ENCODE measurements around the gene SLC37A1.

Gene SLC37A1

DNA sequence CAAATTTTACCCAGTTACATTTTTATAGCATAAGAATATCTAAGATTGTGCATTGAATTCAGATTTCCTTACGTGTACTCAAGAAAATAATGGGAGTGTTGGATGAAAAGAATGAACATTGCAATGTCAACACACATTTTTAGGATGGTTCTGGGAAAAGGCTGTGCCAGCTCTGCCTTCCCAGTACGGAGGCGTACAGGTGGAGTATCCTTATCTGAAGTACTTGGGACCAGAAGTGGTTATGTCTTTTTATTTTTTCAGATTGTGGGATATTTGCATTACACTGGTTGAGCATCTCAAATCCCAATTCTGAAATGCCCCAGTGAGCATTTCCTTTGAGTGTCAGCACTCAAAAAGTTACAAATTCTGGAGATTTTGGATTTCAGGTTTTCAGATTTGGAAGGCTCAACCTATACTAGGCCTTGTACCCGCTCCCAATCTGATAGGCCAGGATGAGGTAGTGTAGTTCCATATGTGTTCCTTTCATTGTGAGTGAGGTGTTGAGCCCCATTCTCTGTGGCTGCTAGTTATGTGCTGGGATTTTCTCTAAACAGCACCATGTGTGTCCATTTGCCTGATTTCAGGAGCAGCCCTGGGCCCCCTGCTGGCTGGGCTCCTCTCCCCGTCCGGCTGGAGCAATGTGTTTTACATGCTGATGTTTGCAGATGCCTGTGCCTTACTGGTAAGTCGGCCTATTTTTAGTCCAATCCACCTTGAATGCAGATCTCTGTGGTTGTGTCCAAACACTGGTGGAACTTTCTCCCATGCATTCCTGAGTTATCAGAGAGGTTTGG, 60.8 kb downstream of the SLC37A1 start:
- no peak for DNase-seq (ENCODE audit: low read depth in 2 of 2)

- no peak for DNase-seq (ENCODE audit: low read depth in 2 of 2)
These were observed 61.5 kb downstream of the SLC37A1 start for GRCh38 chr21:42575111-42575510.

DNA sequence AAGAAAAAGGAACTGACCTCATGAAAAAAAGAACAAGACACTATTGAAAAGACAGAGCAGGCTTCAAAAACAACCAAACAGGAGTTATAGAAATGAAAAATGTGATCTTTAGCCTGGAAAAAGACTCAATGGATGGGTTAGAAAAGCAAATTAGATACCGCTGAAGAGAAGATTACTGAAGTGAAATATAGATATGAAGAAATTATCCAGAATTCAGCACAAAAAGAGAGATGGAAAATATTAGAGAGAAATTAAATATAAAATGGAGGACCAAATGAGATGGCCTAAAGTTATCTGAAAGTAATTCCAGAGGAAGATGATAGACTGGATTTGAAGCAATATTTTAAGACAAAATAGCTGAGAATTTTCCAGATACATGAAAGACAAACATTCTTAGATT, 63.0 kb downstream of the SLC37A1 start:
- DNase-seq (ENCODE audit: low read depth in 2 of 2), result no peak

DNA sequence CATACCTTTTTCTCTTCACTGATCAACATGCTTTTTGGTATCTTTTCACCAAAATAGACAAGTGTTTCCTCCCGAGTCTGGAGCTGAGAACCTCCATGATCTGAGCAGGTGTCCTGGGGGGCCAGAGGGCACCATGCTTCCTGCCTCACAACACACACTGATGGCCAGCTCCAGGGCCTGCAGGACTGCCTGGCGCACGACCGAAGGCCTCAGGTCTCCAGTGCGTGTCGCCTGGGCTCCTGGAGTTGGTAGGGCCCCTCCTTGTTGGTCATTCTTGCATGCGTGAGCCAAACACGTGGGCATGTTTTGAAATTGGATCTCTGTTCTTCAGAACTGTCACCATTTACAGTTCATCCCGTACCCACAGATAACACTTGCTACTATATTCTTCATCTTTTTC, 64.4 kb downstream of the SLC37A1 start:
- DNase-seq (ENCODE audit: low read depth in 2 of 2), result no peak

DNA sequence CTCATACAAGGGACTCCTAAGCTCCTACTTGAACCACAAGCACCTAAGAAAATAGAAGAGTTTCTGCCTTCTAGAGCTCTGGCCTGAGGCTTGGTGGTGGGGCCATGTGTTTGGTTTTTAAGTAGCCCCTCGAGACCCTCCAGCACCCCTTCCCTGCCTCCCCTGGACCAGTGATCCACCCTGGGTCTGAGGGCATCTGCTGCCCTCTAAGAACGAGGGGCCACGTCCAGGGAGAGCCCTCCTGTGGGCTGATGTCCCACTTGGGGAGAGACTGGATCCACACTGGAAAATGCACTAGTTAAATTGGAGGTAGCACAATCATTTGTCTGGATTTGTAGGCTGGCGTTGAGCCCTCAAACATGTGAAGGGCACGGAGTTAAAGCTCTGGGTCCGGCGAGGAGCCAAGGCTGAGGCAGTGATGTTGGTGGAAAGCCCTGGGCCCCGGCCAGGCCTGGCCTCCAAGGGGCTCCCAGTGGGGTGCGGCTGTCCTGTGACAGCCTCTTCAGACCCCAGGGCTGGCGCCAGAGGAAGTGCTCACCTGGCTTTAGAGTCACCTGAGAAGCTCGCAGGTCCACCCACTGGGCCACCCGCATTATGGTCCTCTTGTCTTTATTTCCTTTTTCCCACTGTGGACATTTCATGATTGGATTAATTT, 65.2 kb downstream of the SLC37A1 start:
- no peak for DNase-seq (ENCODE audit: low read depth in 2 of 2)

- no peak for DNase-seq (ENCODE audit: low read depth in 2 of 2)
These were observed 65.9 kb downstream of the SLC37A1 start for GRCh38 chr21:42579456-42580075.

- no peak for DNase-seq (ENCODE audit: low read depth in 2 of 2)
These were observed 66.6 kb downstream of the SLC37A1 start for GRCh38 chr21:42580076-42580792.

DNA sequence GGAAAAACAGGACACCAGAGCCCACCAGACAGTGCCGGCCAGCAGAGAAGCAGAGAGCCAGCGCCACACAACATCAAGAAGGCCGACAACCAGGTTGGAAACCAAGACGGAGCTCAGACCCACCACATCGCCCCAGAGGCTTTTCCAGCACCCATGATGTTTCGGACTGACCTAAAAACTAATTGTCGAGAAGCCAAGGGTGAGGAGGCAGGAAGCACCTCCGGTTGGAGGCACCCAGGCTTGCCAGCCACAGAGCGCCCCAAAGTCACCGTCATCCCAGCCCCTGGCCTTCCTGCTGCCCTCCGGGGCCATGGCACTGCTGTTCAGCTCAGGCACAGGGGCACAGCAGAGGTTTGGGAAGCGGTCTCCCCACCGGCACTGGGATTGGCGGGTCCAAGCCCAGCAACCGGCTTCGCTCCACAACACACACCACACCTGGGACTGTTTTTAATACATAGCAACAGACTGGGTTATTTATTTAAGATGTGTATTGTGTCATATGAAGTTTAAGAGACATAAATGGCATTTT, 67.2 kb downstream of the SLC37A1 start:
- DNase-seq (ENCODE audit: low read depth in 2 of 2), result no peak

DNA sequence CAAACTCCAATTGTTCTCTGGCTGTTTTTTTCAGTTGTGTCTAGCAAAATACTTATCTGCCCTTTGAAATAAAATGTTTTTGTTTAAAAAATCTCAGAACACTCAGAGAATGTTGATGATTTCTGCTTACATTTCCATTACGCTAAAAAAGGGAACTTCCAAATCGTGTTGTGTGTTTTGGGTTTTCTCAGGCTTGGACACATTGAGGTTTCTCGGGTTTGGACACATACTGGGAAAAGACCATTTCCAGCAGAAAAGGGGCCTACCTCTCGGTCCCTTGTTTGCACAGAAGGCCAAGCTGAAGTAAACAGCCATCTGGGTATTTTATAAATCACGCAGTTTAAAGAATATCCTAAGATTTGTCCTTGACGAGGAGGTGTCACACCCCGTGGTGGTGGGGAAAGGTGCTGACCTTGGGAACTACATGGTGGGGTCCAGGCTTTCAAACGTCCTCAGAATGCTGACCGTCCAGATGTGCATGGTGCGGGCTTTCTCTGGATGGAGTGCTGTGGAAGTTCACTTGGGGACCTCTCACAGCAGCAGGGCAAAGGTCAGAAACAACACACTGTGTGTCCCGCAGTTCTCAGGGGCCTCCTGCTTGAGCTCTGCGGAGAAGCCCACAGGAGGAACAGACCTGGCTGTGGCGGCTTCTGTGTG, 67.8 kb downstream of the SLC37A1 start:
- no peak for DNase-seq (ENCODE audit: low read depth in 2 of 2)

- no peak for DNase-seq (ENCODE audit: low read depth in 2 of 2)
These were observed 68.5 kb downstream of the SLC37A1 start for GRCh38 chr21:42581993-42582786.

- no peak for DNase-seq (ENCODE audit: low read depth in 2 of 2)
These were observed 69.3 kb downstream of the SLC37A1 start for GRCh38 chr21:42582787-42583476.

DNA sequence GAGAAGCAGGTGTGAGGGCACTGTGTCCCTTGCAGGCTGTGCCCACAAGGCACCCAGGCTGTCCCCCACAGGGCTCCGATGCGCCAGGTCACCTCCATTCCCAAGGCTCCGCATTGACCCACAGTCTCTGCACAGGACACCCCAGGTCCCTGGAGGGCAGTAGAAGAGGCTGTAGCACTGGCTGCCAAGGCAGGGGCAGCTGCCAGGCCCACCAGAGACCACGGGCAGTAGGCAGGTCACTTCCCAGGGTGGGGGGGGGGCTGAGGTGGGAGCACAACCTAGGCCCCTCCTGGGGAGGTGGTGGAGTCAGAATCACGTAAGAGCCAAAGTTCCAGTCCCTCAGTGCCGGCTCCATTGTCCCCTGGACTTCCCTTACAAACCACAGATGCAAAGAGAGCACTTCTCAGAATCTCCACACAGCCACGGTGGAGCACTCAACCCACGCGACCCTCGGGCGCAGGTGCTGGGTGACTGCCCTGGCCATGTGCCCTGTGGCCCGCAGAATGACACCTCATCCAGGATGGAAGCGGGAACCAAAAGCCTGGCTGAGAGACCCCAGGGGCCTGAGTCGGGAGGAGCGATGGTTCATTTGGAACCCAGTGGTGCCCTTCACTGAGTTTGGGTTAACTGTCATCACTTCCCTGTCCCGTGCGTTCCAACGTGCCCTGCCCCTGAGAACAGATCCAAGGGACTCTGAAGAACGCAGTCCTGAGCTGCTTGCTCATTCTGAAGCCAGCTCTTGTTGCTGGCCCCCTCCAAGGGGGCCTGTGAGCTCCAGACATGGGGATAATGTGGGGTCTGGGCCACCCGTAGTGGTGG, 70.0 kb downstream of the SLC37A1 start:
- no peak for DNase-seq (ENCODE audit: low read depth in 2 of 2)

GRCh38 chr21:42584296-42584641, 70.6 kb downstream of the SLC37A1 start:
- no peak for DNase-seq (ENCODE audit: low read depth in 2 of 2)

GRCh38 chr21:42585881-42586280, 72.2 kb downstream of the SLC37A1 start:
- DNase-seq (ENCODE audit: low read depth in 2 of 2), result no peak

- DNase-seq (ENCODE audit: low read depth in 2 of 2), result no peak
These were observed 72.8 kb downstream of the SLC37A1 start for GRCh38 chr21:42586406-42586805.

DNA sequence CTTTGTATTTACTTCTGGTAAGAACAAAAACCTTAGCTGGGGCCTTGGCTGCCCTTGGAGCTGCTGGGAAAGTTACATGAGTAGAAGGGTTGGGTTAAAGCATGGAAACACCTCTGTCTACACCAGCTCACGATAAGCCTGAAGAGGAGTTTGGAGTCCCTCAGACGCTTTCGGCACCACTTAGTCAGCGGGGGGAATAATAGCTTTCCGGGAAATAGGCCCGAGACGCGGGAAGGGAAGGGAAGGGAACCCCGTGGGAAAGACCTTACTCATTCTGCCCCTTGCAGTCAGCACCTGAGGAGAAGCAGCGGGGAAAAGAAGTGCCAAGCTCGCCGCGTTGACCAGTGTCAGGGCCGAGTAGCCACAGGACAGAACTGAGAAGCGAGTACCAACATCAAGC, 73.4 kb downstream of the SLC37A1 start:
- DNase-seq (ENCODE audit: low read depth in 2 of 2), result no peak

DNA sequence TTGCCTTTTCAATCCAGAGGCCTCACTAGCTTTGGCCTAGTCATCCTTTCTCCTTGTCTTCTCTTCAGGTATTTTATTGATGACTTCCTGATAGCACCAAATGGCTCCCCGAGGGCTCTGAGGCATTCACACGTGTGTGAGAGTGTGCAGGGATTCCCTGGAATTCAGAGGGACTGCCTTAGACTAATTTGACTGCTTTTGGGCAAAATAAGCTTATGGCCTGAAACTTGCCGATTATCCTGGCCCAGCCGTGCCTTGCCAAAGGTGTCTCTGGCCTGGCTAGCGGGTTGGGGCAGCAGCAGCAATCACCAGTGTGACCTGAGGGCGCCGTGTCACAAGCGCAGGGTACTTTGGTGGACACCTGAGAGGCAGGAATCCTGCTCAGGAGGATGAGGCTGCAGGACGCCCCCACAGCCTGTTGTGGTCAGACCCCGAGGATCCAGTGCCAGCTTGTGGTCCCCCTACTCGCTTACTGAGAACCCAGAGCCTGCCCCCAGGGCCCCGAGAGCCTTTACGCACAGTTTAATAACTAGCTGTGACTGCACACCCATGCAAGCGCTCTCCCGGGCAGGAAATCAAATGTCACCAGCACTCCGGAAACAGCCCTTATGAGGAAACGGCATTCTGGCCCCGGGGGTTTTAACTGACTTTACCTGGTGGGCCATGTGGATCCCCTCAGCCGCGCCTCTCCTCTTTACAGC, 76.9 kb downstream of the SLC37A1 start:
- DNase-seq (ENCODE audit: low read depth in 2 of 2), result no peak

- DNase-seq (ENCODE audit: low read depth in 2 of 2), result no peak
These were observed 77.7 kb downstream of the SLC37A1 start for GRCh38 chr21:42591170-42591869.

Measured in stimulated activated CD4-positive, alpha-beta T cell treated with anti-CD3 and anti-CD28 coated beads, Interleukin-1b, Interleukin-23, amount 100 ng/mL, for 4 hours (primary cell).